ENCODE data around the gene ZNF740. TPM values are rescaled to one million over a fixed set of nuclear protein-coding genes. Genes with fewer than 3 reads are reported as not detected.

The ZNF740 gene
- total and polyA plus RNA-seq, 2 of the 4 experiments (the other 2 are of a cell fraction): 13.1 to 14.0 TPM

- TF ChIP-seq MAZ (IDR thresholded peaks at IDR 0.05; ENCODE audit: borderline replicate concordance, low read depth, low read length): no peak; the same call in 1 of the 2 replicates
- no peak for TF ChIP-seq CEBPB (IDR thresholded peaks at IDR 0.05; ENCODE audit: low read depth, low read length)
These were observed 38.2 kb downstream of the ZNF740 start (continued) for GRCh38 chr12:53218551-53219291.

GRCh38 chr12:53219292-53219955 lies 38.9 kb downstream of the ZNF740 start:
- BruUV-seq (replicated peaks): no TSS peak
- Histone ChIP-seq H3K9me1 (ENCODE audit: insufficient read depth, low read length) (peaks cover 27% of the 10 kb centered on the region), H3K79me1 (ENCODE audit: low read depth in 1 of 2, low read length in 2 of 2) (peaks cover 30 to 79% of the 10 kb centered on the region in 2 experiments), H3K4ac (ENCODE audit: low read depth, low read length) (peak overlapping the region; percentile 87), H3K23ac (ENCODE audit: low read depth, low read length) (peak overlapping the region; percentile 92), H2BK120ac (ENCODE audit: low read depth, low read length) (peak overlapping the region; percentile 50), H3K36me3 (ENCODE audit: control insufficient read depth, insufficient read depth, low read length) (peaks cover 7% of the 10 kb centered on the region), H2BK15ac (ENCODE audit: low read depth, low read length) (peak overlapping the region; percentile 21; the same call in 2 of the 3 replicates), H2AK5ac (ENCODE audit: low read depth, low read length) (peak overlapping the region; percentile 32), H2AK9ac (replicated peaks; ENCODE audit: low read depth, low read length, poor library complexity) (peak overlapping the region; percentile 95), H3K27ac (ENCODE audit: insufficient read depth, low read length) (peak overlapping the region; percentile 67), H4K91ac (ENCODE audit: insufficient read depth, low read depth, low read length) (peak overlapping the region; percentile 89), H3K9me3 (ENCODE audit: control insufficient read depth, insufficient read depth, low read length) (no peaks in the 10 kb centered on the region), H4K20me1 (ENCODE audit: insufficient read depth, low read length) (peaks cover 12% of the 10 kb centered on the region), H2BK20ac (ENCODE audit: low read depth, low read length) (no peak overlapping the region), H4K8ac (ENCODE audit: low read depth in 2 of 2, low read length in 2 of 2) (peak overlapping the region; percentile 24 to 80; a peak in 2 of 4 replicates), H4K5ac (ENCODE audit: low read depth, low read length) (peak overlapping the region; percentile 28; the same call in 1 of the 2 replicates), H2BK5ac (ENCODE audit: low read depth, low read length, poor library complexity, severe bottlenecking) (peak overlapping the region; percentile 81), H2AFZ (replicated peaks; ENCODE audit: low read length, poor library complexity) (peak overlapping the region; percentile 83), H3K4me3 (ENCODE audit: insufficient read depth, low read depth, low read length) (peak overlapping the region; percentile 53), H3K56ac (ENCODE audit: extremely low read depth, insufficient read depth, low read length) (peak overlapping the region; percentile 78), H3K14ac (replicated peaks; ENCODE audit: low read depth, low read length) (peak overlapping the region; percentile 75), H3K9ac (ENCODE audit: low read depth, low read length) (peak overlapping the region; percentile 75), H3K4me2 (ENCODE audit: low read depth, low read length) (peak overlapping the region; percentile 94), H3K18ac (ENCODE audit: low read depth, low read length) (peak overlapping the region; percentile 54), H3K4me1 (ENCODE audit: control insufficient read depth, insufficient read depth, low read length) (peaks cover 41% of the 10 kb centered on the region), H3K27me3 (ENCODE audit: control insufficient read depth, insufficient read depth, low read length) (no peaks in the 10 kb centered on the region)
- ChIA-PET CTCF (interaction anchor here (0.6 to 1.0 kb wide), 4 partner anchors 18 to 813 kb away, joined by 3 to 4 read pairs (median 4); no protein-coding TSS in a partner anchor), POLR2A (ENCODE audit: unreplicated experiment) (interaction anchor here (0.5 kb wide), 1 partner anchor 30 kb away, joined by 7 read pairs; no protein-coding TSS in a partner anchor)
- dilution Hi-C loops (cut with HindIII; ENCODE audit: low sequenced_read_pairs, unreplicated experiment) (no loop called here), in situ Hi-C loops (cut with MboI; ENCODE audit: low sequenced_read_pairs) (loop anchor here (10.0 kb wide), 1 partner anchor 295 kb away; no protein-coding TSS in a partner anchor), intact Hi-C loops (cut with micrococcal nuclease) (loop anchor here (10.0 kb wide), 1 partner anchor 105 kb away; the partner anchor contains the start of gene AAAS)
- TF ChIP-seq ELK1 (IDR thresholded peaks at IDR 0.05; ENCODE audit: borderline replicate concordance, low read depth, low read length): no peak
- 0 out of 2 replicates have a peak, but pooled peaks have one; percentile 34 for TF ChIP-seq POLR2A (IDR thresholded peaks at IDR 0.05; ENCODE audit: low read depth, low read length)
- 0 out of 2 replicates have a peak, but pooled peaks have one; percentile 3 for TF ChIP-seq BHLHE40 (IDR thresholded peaks at IDR 0.05; ENCODE audit: low read depth, low read length)
- TF ChIP-seq MXI1 (IDR thresholded peaks at IDR 0.05; ENCODE audit: borderline replicate concordance, low read depth, low read length): peak; percentile 75; the same call in 1 of the 2 replicates
- DNase-seq (peak; percentile 66), ATAC-seq (ENCODE audit: low read depth) (peak; percentile 2; the same call in 1 of the 2 replicates)
- 1% methylated on average over 16 of the region's 27 CpGs; no CpG with 5 or more reads in 1 of the 2 experiments for WGBS, 2 experiments (ENCODE audit: extremely low coverage in 2 of 2, insufficient read length in 1 of 2)
